MM.1S (cell line): ENCODE measurements around the gene TTLL6.

Experiments
- DNase-seq: peaks from one replicate; pipeline ENCODE4 v3.0.0-alpha.2; 2015
- H2AFZ ChIP-seq: fragments of 300-600 bp; sonication (generic); 2 replicates; pipeline ENCODE4 v1.6.0; 2016; ENCODE audit warnings: antibody characterized with exemption, low read length
- H3F3A ChIP-seq: fragments of 300-600 bp; sonication (generic); 2 replicates; pipeline ENCODE4 v1.6.1; 2016; ENCODE audit warnings: mild to moderate bottlenecking, antibody characterized with exemption, low read length, moderate library complexity, mixed read lengths; ENCODE audit not compliant: insufficient read depth
- H3K27ac ChIP-seq: fragments of 300-600 bp; sonication (generic); 2 replicates; pipeline ENCODE4 v1.5.1; 2016; ENCODE audit warnings: mild to moderate bottlenecking, low read length
- H3K27me3 ChIP-seq: fragments of 300-600 bp; sonication (generic); replicated peaks from 2 replicates; pipeline ENCODE4 v1.6.0; 2016; ENCODE audit warnings: low read length; ENCODE audit not compliant: insufficient read depth
- H3K36me3 ChIP-seq: fragments of 300-600 bp; sonication (generic); replicated peaks from 2 replicates; pipeline ENCODE4 v1.6.1; 2016; ENCODE audit warnings: mild to moderate bottlenecking, low read length, mixed read lengths; ENCODE audit not compliant: insufficient read depth
- H3K4me1 ChIP-seq: fragments of 300-600 bp; sonication (generic); 2 replicates; pipeline ENCODE4 v1.6.1; 2016; ENCODE audit warnings: low read length, mixed read lengths
- H3K4me2 ChIP-seq: fragments of 300-600 bp; sonication (generic); 2 replicates; pipeline ENCODE4 v1.6.0; 2016; ENCODE audit warnings: low read depth, low read length
- H3K4me3 ChIP-seq: fragments of 300-600 bp; sonication (generic); 2 replicates; pipeline ENCODE4 v1.5.1; 2016; ENCODE audit warnings: low read length, mixed read lengths
- H3K79me2 ChIP-seq: fragments of 300-600 bp; sonication (generic); 2 replicates; pipeline ENCODE4 v1.6.1; 2016; ENCODE audit warnings: mixed run types, low read length, mixed read lengths
- H3K9ac ChIP-seq: fragments of 300-600 bp; sonication (generic); 2 replicates; pipeline ENCODE4 v1.6.1; 2016; ENCODE audit warnings: low read length, mixed read lengths
- H3K9me2 ChIP-seq: fragments of 300-600 bp; sonication (generic); replicated peaks from 2 replicates; pipeline ENCODE4 v1.6.1; 2016; ENCODE audit warnings: mild to moderate bottlenecking, low read length, mixed read lengths; ENCODE audit not compliant: insufficient read depth
- H3K9me3 ChIP-seq: fragments of 300-600 bp; sonication (generic); replicated peaks from 2 replicates; pipeline ENCODE4 v1.6.1; 2016; ENCODE audit warnings: mild to moderate bottlenecking, low read length, mixed read lengths; ENCODE audit not compliant: insufficient read depth
- H4K20me1 ChIP-seq: fragments of 300-600 bp; sonication (generic); 2 replicates; pipeline ENCODE4 v1.6.1; 2016; ENCODE audit warnings: mild to moderate bottlenecking, low read length, moderate library complexity, mixed read lengths; ENCODE audit not compliant: insufficient read depth
- CTCF ChIP-seq: fragments of 300-600 bp; sonication (generic); IDR thresholded peaks from 2 replicates; pipeline ENCODE4 v1.5.1; 2016; ENCODE audit warnings: antibody characterized with exemption, low read length, mixed read lengths
- EZH2 ChIP-seq: fragments of 300-600 bp; sonication (generic); optimal IDR thresholded peaks from 2 replicates; pipeline ENCODE3; 2017; ENCODE audit warnings: low read depth, mild to moderate bottlenecking, antibody characterized with exemption, low read length, mixed read lengths
- EZH2phosphoT487 ChIP-seq: fragments of 300-600 bp; sonication (generic); IDR thresholded peaks from 2 replicates; pipeline ENCODE4 v1.6.1; 2018; ENCODE audit warnings: antibody characterized with exemption, low read length

The TTLL6 gene

GRCh38 chr17:48723423-48724250, 93.4 kb downstream of the TTLL6 start:
- Histone ChIP-seq H3K9me3 (no peaks in the 10 kb centered on the region), H4K20me1 (no peaks in the 10 kb centered on the region), H3F3A (no peaks in the 10 kb centered on the region), H2AFZ (peak overlapping the region; percentile 61), H3K9ac (no peak overlapping the region), H3K4me2 (peak overlapping the region; percentile 64), H3K36me3 (no peaks in the 10 kb centered on the region), H3K4me1 (no peaks in the 10 kb centered on the region), H3K4me3 (peak overlapping the region; percentile 49), H3K27me3 (peaks cover 92% of the 10 kb centered on the region), H3K27ac (no peak overlapping the region), H3K9me2 (no peaks in the 10 kb centered on the region), H3K79me2 (no peaks in the 10 kb centered on the region)
- TF ChIP-seq EZH2phosphoT487 = no peak
- TF ChIP-seq CTCF = no peak
- no peak for TF ChIP-seq EZH2
- peak; percentile 20 for DNase-seq

GRCh38 chr17:48722915-48723422, 94.1 kb downstream of the TTLL6 start, which contains the start of gene PRAC2:
Gene PRAC2, plus strand, starts transcription at chr17:48723185. Its CDS starts 1,226 bp downstream, at chr17:48724411.
- Histone ChIP-seq H3K27me3 (peaks cover 91% of the 10 kb centered on the region), H3K79me2 (no peaks in the 10 kb centered on the region), H3K4me3 (peak within 1 kb of the TSS; percentile 49), H3K36me3 (no peaks in the 10 kb centered on the region), H3K9ac (no peak within 1 kb of the TSS), H3K4me1 (no peaks in the 10 kb centered on the region), H3K9me2 (no peaks in the 10 kb centered on the region), H3F3A (no peaks in the 10 kb centered on the region), H3K27ac (no peak within 1 kb of the TSS), H2AFZ (peak within 1 kb of the TSS; percentile 61), H3K4me2 (peak within 1 kb of the TSS; percentile 64), H4K20me1 (no peaks in the 10 kb centered on the region), H3K9me3 (no peaks in the 10 kb centered on the region)
- no peak for DNase-seq
- no peak for TF ChIP-seq CTCF
- TF ChIP-seq EZH2phosphoT487 = no peak
- TF ChIP-seq EZH2 = no peak

- Histone ChIP-seq H3F3A (no peaks in the 10 kb centered on the region), H3K4me2 (peak within 1 kb of the TSS; percentile 64), H2AFZ (peak within 1 kb of the TSS; percentile 61), H3K9me3 (no peaks in the 10 kb centered on the region), H3K9me2 (no peaks in the 10 kb centered on the region), H3K4me1 (no peaks in the 10 kb centered on the region), H3K27ac (no peak within 1 kb of the TSS), H3K36me3 (no peaks in the 10 kb centered on the region), H3K9ac (no peak within 1 kb of the TSS), H3K4me3 (peak within 1 kb of the TSS; percentile 49), H3K79me2 (no peaks in the 10 kb centered on the region), H3K27me3 (peaks cover 91% of the 10 kb centered on the region), H4K20me1 (no peaks in the 10 kb centered on the region)
- no peak for DNase-seq
- TF ChIP-seq CTCF (no peak), EZH2 (no peak), EZH2phosphoT487 (no peak)
Observed at GRCh38 chr17:48722201-48722907, 94.7 kb downstream of the TTLL6 start, which contains the start of gene PRAC1. Gene PRAC1, minus strand, starts transcription at chr17:48722518. Its CDS starts 126 bp downstream, at chr17:48722392.
